K562 (cell line): ENCODE measurements around the gene ZBTB38. TPM values are rescaled to one million over a fixed set of nuclear protein-coding genes. Genes with fewer than 3 reads are reported as not detected.

ENCODE experiments used
- ATF7 ChIP-seq: fragments of 450-650 bp; IDR thresholded peaks from 2 replicates; pipeline ENCODE4 v1.7.1; 2014; ENCODE audit warnings: mild to moderate bottlenecking, moderate library complexity
- BRD4 ChIP-seq: fragments of 200-600 bp; sonication (generic); IDR thresholded peaks from 2 replicates; pipeline ENCODE4 v1.6.1; 2017; ENCODE audit warnings: inconsistent platforms
- CREB3 ChIP-seq: fragments of 450-650 bp; conservative IDR thresholded peaks from 2 replicates; pipeline ENCODE4 v1.6.1; 2016; ENCODE audit warnings: missing genetic modification characterization, low read depth, mild to moderate bottlenecking, missing compliant biosample characterization, moderate library complexity
- CREM ChIP-seq: IDR thresholded peaks from 2 replicates; pipeline ENCODE4 v1.6.1; 2014; ENCODE audit warnings: antibody characterized with exemption, low read depth
- ETV1 ChIP-seq: fragments of 450-650 bp; conservative IDR thresholded peaks from 2 replicates; pipeline ENCODE4 v1.6.1; 2016; ENCODE audit warnings: missing genetic modification characterization, control low read depth, low read depth, missing compliant biosample characterization
- ETV5 ChIP-seq: sonication (generic); formaldehyde crosslinking; IDR thresholded peaks from 2 replicates; pipeline ENCODE4 v1.4.0; 2020; ENCODE audit warnings: low read depth, mild to moderate bottlenecking, missing genetic modification reagents
- HDAC2 ChIP-seq: fragments of 450-650 bp; IDR thresholded peaks from 2 replicates; pipeline ENCODE4 v1.6.1; 2016; ENCODE audit warnings: mild to moderate bottlenecking
- HDAC8 ChIP-seq: fragments of 450-650 bp; IDR thresholded peaks from 2 replicates; pipeline ENCODE4 v1.6.1; 2016; ENCODE audit warnings: mild to moderate bottlenecking, missing genetic modification characterization, moderate library complexity, missing compliant biosample characterization
- L3MBTL2 ChIP-seq: fragments of 450-650 bp; IDR thresholded peaks from 2 replicates; pipeline ENCODE4 v1.6.1; 2016; ENCODE audit warnings: mild to moderate bottlenecking, moderate library complexity
- MAX ChIP-seq: sonication (generic); formaldehyde crosslinking; IDR thresholded peaks from 2 replicates; pipeline ENCODE4 v1.9.0; 2022; ENCODE audit warnings: mild to moderate bottlenecking, missing genetic modification reagents
- MLX ChIP-seq, 2 experiments: fragments of 450-650 bp in 1 of 2; sonication (generic) in 1 of 2; formaldehyde crosslinking; conservative IDR thresholded peaks; 2 replicates each; pipeline versions ENCODE4 v1.4.0 to v1.8.1; 2020 to 2022; ENCODE audit warnings: mild to moderate bottlenecking in 1 of 2, missing genetic modification reagents in 1 of 2
- RBFOX2 ChIP-seq: fragments of 200-400 bp; formaldehyde crosslinking; IDR thresholded peaks from 2 replicates; pipeline ENCODE4 v1.6.1; 2017; ENCODE audit warnings: low read depth, mild to moderate bottlenecking, low read length, moderate library complexity
- ZBTB40 ChIP-seq, 2 experiments: fragments of 450-650 bp in 1 of 2; sonication (generic) in 1 of 2; formaldehyde crosslinking in 1 of 2; IDR thresholded peaks; 2 replicates each; pipeline versions ENCODE4 v1.7.1 to v1.9.0; 2016 to 2022; ENCODE audit warnings: inconsistent platforms in 1 of 2, mild to moderate bottlenecking in 1 of 2, missing genetic modification reagents in 1 of 2
- ZNF282 ChIP-seq: sonication (generic); formaldehyde crosslinking; IDR thresholded peaks from 2 replicates; pipeline ENCODE4 v1.8.1; 2023; ENCODE audit warnings: missing genetic modification reagents
- ZNF583 ChIP-seq: fragments of 250-450 bp; sonication (Bioruptor Pico); IDR thresholded peaks from 2 replicates; pipeline ENCODE4 v1.4.0; 2020
- polyA plus RNA-seq, 8 experiments: library from polyadenylated mRNA; depleted of rRNA in 4 of 8; stranded (reverse) in 5 of 8; unstranded in 3 of 8; fragments of >200 nt; fragmentation: Nextera tagmentation in 2 of 8; fragmentation: Illumina TruSeq in 1 of 8; extraction: Ambion mirVana in 2 of 8; extraction: Trizol in 1 of 8; gene quantifications; 2 replicates each; pipeline versions ENCODE4 v1.2.1 to v1.2.3, GENCODE V29; 2011 to 2014; ENCODE audit warnings: inconsistent platforms in 1 of 8, missing spikeins in 1 of 8
- total RNA-seq, 7 experiments: library from RNA; depleted of rRNA in 6 of 7; stranded (reverse); fragments of >200 nt in 6 of 7; fragmentation: Illumina TruSeq in 2 of 7; extraction: Trizol in 2 of 7; gene quantifications; 2 replicates each; pipeline versions ENCODE4 v1.2.1 to v1.2.3, GENCODE V29; 2011 to 2021; ENCODE audit warnings: low replicate concordance in 1 of 7

ZBTB38 gene
- total and polyA plus RNA-seq, 9 of the 15 experiments (the other 6 are each of a cell fraction or from before 2014, with no cell fraction given), result 12.1 to 39.4 (median 22.9) TPM

GRCh38 chr3:141368062-141368924, at the start of gene ZBTB38 (continued):
- TF ChIP-seq ZBTB40 (IDR thresholded peaks at IDR 0.05) (peak; percentile 51; the same call in 1 of the 2 replicates), ZBTB40 (CRISPR knock-in tag; IDR thresholded peaks at IDR 0.05) (no peak), ZNF282 (CRISPR knock-in tag) (no peak), ATF7 (peak; percentile 98), HDAC8 (tag) (0 out of 2 replicates have a peak, but pooled peaks have one; percentile 59), MLX (CRISPR knock-in tag; conservative IDR thresholded peaks at IDR 0.05) (0 out of 4 replicates have a peak, but pooled peaks of 1 of the 2 experiments have one; percentile 4), MAX (CRISPR knock-in tag) (peak; percentile 43), BRD4 (peak; percentile 86; the same call in 1 of the 2 replicates), RBFOX2 (peak; percentile 88), ETV5 (peak; percentile 94), CREB3 (tag) (peak; percentile 86), HDAC2 (0 out of 2 replicates have a peak, but pooled peaks have one; percentile 32), ETV1 (tag) (peak; percentile 90), ZNF583 (peak; percentile 59), L3MBTL2 (peak; percentile 99), CREM (peak; percentile 89)
